ENCODE measurements around the gene TMEM30B.

The TMEM30B gene

DNA sequence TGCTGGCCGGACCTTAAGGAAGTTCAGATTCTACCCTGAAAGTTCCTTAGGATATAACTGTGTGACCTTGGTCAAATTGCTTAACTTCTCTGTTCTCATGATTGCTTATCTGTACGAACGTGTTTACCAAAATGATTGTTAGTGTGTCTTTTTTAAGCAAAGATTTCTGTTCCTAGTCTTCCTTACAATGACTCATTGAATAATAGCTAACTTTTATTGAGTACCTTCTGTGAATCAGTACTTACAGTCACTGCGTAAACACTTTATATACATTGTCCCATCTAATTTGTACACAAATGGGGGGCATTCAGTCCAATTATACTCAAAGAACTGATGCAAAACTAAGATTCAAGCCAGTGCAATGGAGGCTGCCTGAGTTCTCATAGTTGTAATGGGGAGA lies 4.2 kb upstream of the TMEM30B start:
- TF ChIP-seq HDGF (IDR thresholded peaks at IDR 0.05; ENCODE audit: borderline replicate concordance) (no peak), SP1 (IDR thresholded peaks at IDR 0.05) (no peak), FOXM1 (IDR thresholded peaks at IDR 0.05; ENCODE audit: borderline replicate concordance) (no peak), ELF4 (IDR thresholded peaks at IDR 0.05) (no peak), ZNF384 (IDR thresholded peaks at IDR 0.05) (no peak), CTBP1 (IDR thresholded peaks at IDR 0.05; ENCODE audit: borderline replicate concordance) (no peak), FOXK2 (IDR thresholded peaks at IDR 0.05) (no peak), L3MBTL2 (conservative IDR thresholded peaks at IDR 0.05) (no peak), BHLHE40 (IDR thresholded peaks at IDR 0.05; ENCODE audit: borderline replicate concordance) (no peak), FOXA1 (IDR thresholded peaks at IDR 0.05) (no peak), NFRKB (IDR thresholded peaks at IDR 0.05) (no peak), LEF1 (IDR thresholded peaks at IDR 0.05; ENCODE audit: borderline replicate concordance) (no peak), TARDBP (IDR thresholded peaks at IDR 0.05) (no peak), SUZ12 (IDR thresholded peaks at IDR 0.05) (no peak)
- TF ChIP-seq, protein P1, sequence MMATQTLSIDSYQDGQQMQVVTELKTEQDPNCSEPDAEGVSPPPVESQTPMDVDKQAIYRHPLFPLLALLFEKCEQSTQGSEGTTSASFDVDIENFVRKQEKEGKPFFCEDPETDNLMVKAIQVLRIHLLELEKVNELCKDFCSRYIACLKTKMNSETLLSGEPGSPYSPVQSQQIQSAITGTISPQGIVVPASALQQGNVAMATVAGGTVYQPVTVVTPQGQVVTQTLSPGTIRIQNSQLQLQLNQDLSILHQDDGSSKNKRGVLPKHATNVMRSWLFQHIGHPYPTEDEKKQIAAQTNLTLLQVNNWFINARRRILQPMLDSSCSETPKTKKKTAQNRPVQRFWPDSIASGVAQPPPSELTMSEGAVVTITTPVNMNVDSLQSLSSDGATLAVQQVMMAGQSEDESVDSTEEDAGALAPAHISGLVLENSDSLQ (IDR thresholded peaks at IDR 0.05), result no peak
- ChIA-PET CTCF (interaction anchor here (0.7 to 1.3 kb wide), 8 partner anchors 9 to 186 kb away, joined by 3 to 5 read pairs (median 3); no protein-coding TSS in a partner anchor), POLR2A (no interaction called here)
- DNase-seq (ENCODE audit: extremely low spot score), result no peak

- no peak for DNase-seq (ENCODE audit: extremely low spot score)
- CTCF ChIA-PET, result no interaction called here
- POLR2A ChIA-PET, result no interaction called here
- TF ChIP-seq ARNT (IDR thresholded peaks at IDR 0.05) (no peak), NFRKB (IDR thresholded peaks at IDR 0.05) (no peak), BHLHE40 (IDR thresholded peaks at IDR 0.05; ENCODE audit: borderline replicate concordance) (no peak), LEF1 (IDR thresholded peaks at IDR 0.05; ENCODE audit: borderline replicate concordance) (no peak), L3MBTL2 (conservative IDR thresholded peaks at IDR 0.05) (no peak), FOXK2 (IDR thresholded peaks at IDR 0.05) (no peak), TARDBP (IDR thresholded peaks at IDR 0.05) (no peak), HDGF (IDR thresholded peaks at IDR 0.05; ENCODE audit: borderline replicate concordance) (no peak), SP1 (IDR thresholded peaks at IDR 0.05) (no peak), ZNF384 (IDR thresholded peaks at IDR 0.05) (no peak), FOXA1 (IDR thresholded peaks at IDR 0.05) (no peak), SUZ12 (IDR thresholded peaks at IDR 0.05) (no peak), CTBP1 (IDR thresholded peaks at IDR 0.05; ENCODE audit: borderline replicate concordance) (no peak), ELF4 (IDR thresholded peaks at IDR 0.05) (no peak)
- TF ChIP-seq, protein P1 (IDR thresholded peaks at IDR 0.05), result no peak
Observed at GRCh38 chr14:61284001-61284400, 2.9 kb upstream of the TMEM30B start.

DNA sequence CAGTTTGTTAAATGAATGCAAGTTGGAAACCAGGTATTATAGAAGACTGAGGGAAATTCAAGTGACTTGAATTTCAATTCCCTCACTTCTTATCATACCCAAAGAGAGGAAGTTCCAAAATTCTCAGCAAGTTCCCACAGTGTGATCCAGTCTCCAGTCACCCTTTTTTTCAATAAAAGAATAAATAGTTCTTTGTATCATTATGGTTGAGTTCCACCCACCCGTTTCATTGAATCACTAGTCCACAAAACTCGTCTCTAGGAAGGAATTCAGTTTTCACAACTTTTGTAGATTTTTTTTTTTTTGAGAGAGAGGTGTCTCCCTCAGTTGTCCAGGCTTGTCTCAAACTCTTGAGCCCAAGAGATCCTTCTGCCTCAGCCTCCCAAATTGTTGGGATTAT lies 1.6 kb upstream of the TMEM30B start:
- ChIA-PET POLR2A (interaction anchor here (1.0 kb wide), 1 partner anchor 1034 kb away, joined by 4 read pairs; the partner anchor contains the start of gene PPM1A), CTCF (no interaction called here)
- TF ChIP-seq BHLHE40 (IDR thresholded peaks at IDR 0.05; ENCODE audit: borderline replicate concordance), result no peak
- no peak for TF ChIP-seq NFRKB (IDR thresholded peaks at IDR 0.05)
- no peak for TF ChIP-seq LEF1 (IDR thresholded peaks at IDR 0.05; ENCODE audit: borderline replicate concordance)
- TF ChIP-seq FOXA1 (IDR thresholded peaks at IDR 0.05), result no peak
- DNase-seq (ENCODE audit: extremely low spot score), result no peak

GRCh38 chr14:61281948-61282275 lies 774 bp upstream of the TMEM30B start:
- POLR2A ChIA-PET, result interaction anchor here (1.0 kb wide), 1 partner anchor 1033 kb away, joined by 4 read pairs; the partner anchor contains the start of gene PPM1A
- TF ChIP-seq BHLHE40 (IDR thresholded peaks at IDR 0.05; ENCODE audit: borderline replicate concordance) (no peak), SUZ12 (IDR thresholded peaks at IDR 0.05) (no peak), ZNF384 (IDR thresholded peaks at IDR 0.05) (no peak), NFRKB (IDR thresholded peaks at IDR 0.05) (no peak), ELF4 (IDR thresholded peaks at IDR 0.05) (no peak), FOXM1 (IDR thresholded peaks at IDR 0.05; ENCODE audit: borderline replicate concordance) (no peak), TARDBP (IDR thresholded peaks at IDR 0.05) (no peak), HDGF (IDR thresholded peaks at IDR 0.05; ENCODE audit: borderline replicate concordance) (no peak), SP1 (IDR thresholded peaks at IDR 0.05) (no peak), LEF1 (IDR thresholded peaks at IDR 0.05; ENCODE audit: borderline replicate concordance) (no peak), L3MBTL2 (conservative IDR thresholded peaks at IDR 0.05) (no peak), FOXK2 (IDR thresholded peaks at IDR 0.05) (no peak), FOXA1 (IDR thresholded peaks at IDR 0.05) (no peak), ARNT (IDR thresholded peaks at IDR 0.05) (no peak), CTBP1 (IDR thresholded peaks at IDR 0.05; ENCODE audit: borderline replicate concordance) (no peak)
- TF ChIP-seq, protein P1 (IDR thresholded peaks at IDR 0.05), result no peak
- no peak for DNase-seq (ENCODE audit: extremely low spot score)
- CTCF ChIA-PET, result interaction anchor here (0.8 to 1.0 kb wide), 2 partner anchors 12 to 14 kb away, joined by 3 read pairs; no protein-coding TSS in a partner anchor

DNA sequence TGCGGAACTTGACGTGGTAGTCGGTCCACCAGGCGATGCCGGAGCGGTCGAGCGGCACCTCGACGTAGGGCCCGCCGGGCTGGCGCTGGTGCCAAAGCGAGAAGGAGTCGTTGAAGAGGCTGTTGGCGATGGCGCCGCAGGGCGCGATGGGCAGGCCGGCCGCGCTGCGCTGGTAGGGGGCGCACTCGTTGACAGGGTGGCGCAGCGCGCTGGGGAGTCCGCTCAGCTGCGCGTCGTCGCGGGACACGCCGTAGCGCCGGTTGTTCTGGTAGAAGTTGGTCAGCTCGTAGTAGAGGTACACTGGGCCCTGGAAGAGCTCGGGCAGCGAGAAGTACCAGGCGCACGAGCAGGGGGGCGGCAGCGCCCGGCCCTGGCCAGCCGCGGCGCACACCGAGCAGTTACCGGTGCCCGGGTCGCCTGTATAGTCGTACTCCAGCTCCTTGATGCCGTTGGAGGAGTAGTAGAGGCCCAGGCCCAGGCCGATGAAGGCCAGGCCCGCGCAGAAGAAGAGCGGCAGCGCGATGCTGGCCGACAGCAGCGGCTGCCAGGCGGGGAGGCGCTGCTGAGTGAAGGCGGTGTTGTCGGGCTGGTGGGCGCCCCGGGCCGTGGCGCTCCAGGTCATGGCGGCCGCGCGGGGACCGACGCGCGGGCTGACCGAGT lies 482 bp downstream of the TMEM30B start:
- ChIA-PET CTCF (no interaction called here), POLR2A (interaction anchor here (0.6 kb wide), 2 partner anchors 519 to 1059 kb away, joined by 3 read pairs; no protein-coding TSS in a partner anchor)
- DNase-seq (ENCODE audit: extremely low spot score), result no peak
- no peak for TF ChIP-seq LEF1 (IDR thresholded peaks at IDR 0.05; ENCODE audit: borderline replicate concordance)
- TF ChIP-seq NFRKB (IDR thresholded peaks at IDR 0.05), result no peak
- no peak for TF ChIP-seq SUZ12 (IDR thresholded peaks at IDR 0.05)
- TF ChIP-seq ARNT (IDR thresholded peaks at IDR 0.05), result no peak
- no peak for TF ChIP-seq CTBP1 (IDR thresholded peaks at IDR 0.05; ENCODE audit: borderline replicate concordance)
- no peak for TF ChIP-seq FOXK2 (IDR thresholded peaks at IDR 0.05)
- TF ChIP-seq SP1 (IDR thresholded peaks at IDR 0.05), result no peak
- no peak for TF ChIP-seq TARDBP (IDR thresholded peaks at IDR 0.05)
- TF ChIP-seq FOXA1 (IDR thresholded peaks at IDR 0.05), result no peak
- TF ChIP-seq ZNF384 (IDR thresholded peaks at IDR 0.05), result no peak

GRCh38 chr14:61280092-61280525 lies 1.0 kb downstream of the TMEM30B start:
- ChIA-PET CTCF (no interaction called here), POLR2A (interaction anchor here (0.6 kb wide), 2 partner anchors 518 to 1058 kb away, joined by 3 read pairs; no protein-coding TSS in a partner anchor)
- TF ChIP-seq LEF1 (IDR thresholded peaks at IDR 0.05; ENCODE audit: borderline replicate concordance) (no peak), ELF4 (IDR thresholded peaks at IDR 0.05) (no peak), FOXK2 (IDR thresholded peaks at IDR 0.05) (no peak), SP1 (IDR thresholded peaks at IDR 0.05) (no peak), NFRKB (IDR thresholded peaks at IDR 0.05) (no peak), SUZ12 (IDR thresholded peaks at IDR 0.05) (no peak), CTBP1 (IDR thresholded peaks at IDR 0.05; ENCODE audit: borderline replicate concordance) (no peak), ZNF384 (IDR thresholded peaks at IDR 0.05) (no peak), FOXM1 (IDR thresholded peaks at IDR 0.05; ENCODE audit: borderline replicate concordance) (no peak), BHLHE40 (IDR thresholded peaks at IDR 0.05; ENCODE audit: borderline replicate concordance) (no peak), L3MBTL2 (conservative IDR thresholded peaks at IDR 0.05) (no peak), HDGF (IDR thresholded peaks at IDR 0.05; ENCODE audit: borderline replicate concordance) (no peak), ARNT (IDR thresholded peaks at IDR 0.05) (no peak), TARDBP (IDR thresholded peaks at IDR 0.05) (no peak), FOXA1 (IDR thresholded peaks at IDR 0.05) (no peak)
- TF ChIP-seq, protein P1 (IDR thresholded peaks at IDR 0.05), result no peak
- DNase-seq (ENCODE audit: extremely low spot score), result no peak
